CD4-positive, alpha-beta T cell treated with Interleukin-15 for 4 hours (primary cell): Measurements from ENCODE around the gene CDH23.

ENCODE experiments used
- DNase-seq: peaks from one replicate; pipeline ENCODE4 v3.0.0-alpha.2; 2020; ENCODE audit warnings: low spot score

Gene CDH23

GRCh38 chr10:71392791-71393781, 3.6 kb upstream of the CDH23 start:
- no peak for DNase-seq

DNA sequence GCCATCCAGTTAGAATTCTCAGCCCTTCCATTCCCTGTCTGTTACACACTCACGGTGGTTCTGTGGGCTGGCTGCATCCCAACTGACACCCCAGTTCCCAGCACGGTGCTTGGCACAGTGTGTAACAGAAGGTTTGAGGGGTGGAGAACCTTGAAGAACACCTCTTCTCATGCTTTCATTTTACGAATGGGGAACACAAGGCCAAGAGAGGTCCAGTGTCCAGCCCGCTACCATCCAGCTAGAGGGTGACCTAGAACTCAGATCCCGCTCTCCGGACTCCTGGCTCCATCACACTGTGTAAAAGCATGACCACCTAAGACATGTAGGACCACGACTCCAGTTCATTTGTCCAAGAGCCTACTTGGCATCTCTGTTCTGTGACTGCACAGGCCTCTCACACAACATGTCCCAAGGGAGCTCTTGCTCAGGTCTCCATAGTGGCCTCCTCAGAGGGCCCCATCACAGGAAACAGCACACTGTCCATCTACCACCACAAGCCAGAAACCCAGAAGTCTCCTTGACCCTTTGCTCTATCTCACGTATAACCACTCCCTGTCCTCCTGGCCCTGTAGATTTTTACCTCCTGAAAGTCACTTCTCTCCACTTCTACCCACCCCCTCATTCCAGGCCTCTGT, 2.8 kb upstream of the CDH23 start:
- DNase-seq = no peak

- no peak for DNase-seq
Observed at GRCh38 chr10:71394926-71395562, 1.7 kb upstream of the CDH23 start.

GRCh38 chr10:71395621-71396020, 1.1 kb upstream of the CDH23 start:
- no peak for DNase-seq

DNA sequence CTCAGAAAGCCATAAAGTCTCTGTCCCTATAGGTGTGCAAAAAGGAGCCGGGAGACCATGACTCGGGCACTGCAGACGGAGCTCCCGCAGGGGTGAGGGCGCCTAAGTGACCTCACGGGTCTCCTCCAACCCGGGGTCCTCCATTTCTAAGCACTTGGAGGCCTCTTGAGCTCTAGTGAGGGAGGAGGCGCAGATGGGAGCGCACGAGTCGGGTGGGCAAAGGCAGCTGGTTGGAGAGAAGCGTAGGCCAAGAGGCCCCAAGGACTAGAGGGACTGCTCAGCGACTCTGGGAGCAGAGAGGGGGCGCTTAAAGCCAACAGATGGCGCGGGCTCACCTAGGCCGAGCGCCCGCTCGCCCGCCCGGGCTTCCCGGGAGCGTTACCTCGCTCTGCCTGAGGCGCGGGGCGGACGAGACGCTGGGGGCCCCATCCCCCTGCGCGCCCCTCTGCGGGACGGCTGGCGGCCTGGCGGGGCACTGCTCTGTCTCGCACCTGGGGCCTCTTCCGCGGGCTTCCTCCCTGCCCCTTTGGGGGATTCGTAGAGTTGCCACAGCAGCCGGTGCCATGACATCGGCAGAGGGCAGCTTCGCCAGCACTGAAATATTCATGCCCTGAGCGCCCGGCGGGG, 523 bp upstream of the CDH23 start:
- DNase-seq = peak; percentile 9

GRCh38 chr10:71397296-71398212, 834 bp downstream of the CDH23 start:
- DNase-seq = no peak

DNA sequence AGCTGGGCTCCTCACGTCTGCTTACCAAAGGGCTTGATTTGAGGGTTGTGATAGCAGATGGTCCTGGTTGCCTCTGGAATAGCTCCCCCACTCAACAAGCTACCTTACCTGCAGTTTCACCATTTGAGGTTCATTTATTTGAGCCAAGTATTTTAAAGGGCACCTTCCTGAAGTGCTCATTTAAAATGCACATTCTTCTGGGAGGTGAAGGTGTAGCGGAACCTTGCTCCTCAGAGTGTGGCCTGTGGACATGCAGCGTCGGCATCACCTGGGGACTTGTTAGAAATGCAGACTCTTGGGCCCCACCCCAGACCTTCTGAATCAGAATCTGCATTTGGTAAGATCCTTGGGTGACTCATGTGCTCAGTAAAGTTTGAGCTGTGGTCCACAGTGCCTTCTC, 2.3 kb downstream of the CDH23 start:
- DNase-seq = no peak

GRCh38 chr10:71399946-71400345, 3.2 kb downstream of the CDH23 start:
- no peak for DNase-seq

- no peak for DNase-seq
Observed at GRCh38 chr10:71401056-71401455, 4.3 kb downstream of the CDH23 start.

GRCh38 chr10:71402005-71402404, 5.3 kb downstream of the CDH23 start:
- no peak for DNase-seq

GRCh38 chr10:71404503-71405295, 8.0 kb downstream of the CDH23 start:
- no peak for DNase-seq

DNA sequence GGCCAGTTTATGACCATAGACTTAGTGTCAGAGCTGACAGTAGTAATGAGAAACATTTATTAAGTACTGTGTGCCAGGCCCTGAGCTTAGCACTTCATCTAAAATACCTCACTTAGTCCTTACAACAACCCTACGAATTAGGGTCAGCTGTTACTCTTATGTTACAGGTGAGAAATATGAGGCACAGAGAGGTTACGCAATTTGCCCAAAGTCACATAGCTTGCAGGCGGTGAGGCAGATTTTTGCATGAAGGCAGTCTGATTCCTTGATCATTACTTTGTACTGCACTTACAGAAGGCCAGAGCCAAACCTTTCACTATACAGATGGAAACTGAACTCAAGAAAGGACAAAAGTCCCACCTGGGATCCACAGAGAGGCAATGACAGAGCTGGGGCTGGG, 10.2 kb downstream of the CDH23 start:
- DNase-seq = no peak

GRCh38 chr10:71408436-71409225, 11.9 kb downstream of the CDH23 start:
- no peak for DNase-seq

- no peak for DNase-seq
Observed at GRCh38 chr10:71409516-71410104, 12.9 kb downstream of the CDH23 start.

DNA sequence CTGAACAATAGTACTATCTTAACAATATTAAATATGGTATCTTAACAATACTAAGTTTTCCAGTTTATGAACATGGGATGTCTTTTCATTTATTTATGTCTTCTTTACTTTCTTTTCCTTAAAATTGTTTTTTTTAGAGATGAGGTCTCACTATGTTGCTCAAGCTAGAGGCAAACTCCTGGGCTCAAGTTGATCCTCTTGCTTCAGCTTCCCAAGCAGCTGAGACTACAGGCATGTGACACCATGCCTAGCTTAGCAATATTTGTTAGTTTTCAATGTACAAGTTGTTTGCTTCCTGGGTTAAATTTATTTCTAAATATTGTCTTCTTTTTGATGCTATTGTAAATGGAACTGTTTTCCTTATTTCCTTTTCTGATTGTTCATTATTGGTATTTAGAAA, 16.9 kb downstream of the CDH23 start:
- DNase-seq = no peak

GRCh38 chr10:71414359-71414758, 17.6 kb downstream of the CDH23 start:
- no peak for DNase-seq

GRCh38 chr10:71419002-71419540, 22.4 kb downstream of the CDH23 start:
- no peak for DNase-seq

- DNase-seq = no peak
Observed at GRCh38 chr10:71419750-71420149, 23.0 kb downstream of the CDH23 start.

DNA sequence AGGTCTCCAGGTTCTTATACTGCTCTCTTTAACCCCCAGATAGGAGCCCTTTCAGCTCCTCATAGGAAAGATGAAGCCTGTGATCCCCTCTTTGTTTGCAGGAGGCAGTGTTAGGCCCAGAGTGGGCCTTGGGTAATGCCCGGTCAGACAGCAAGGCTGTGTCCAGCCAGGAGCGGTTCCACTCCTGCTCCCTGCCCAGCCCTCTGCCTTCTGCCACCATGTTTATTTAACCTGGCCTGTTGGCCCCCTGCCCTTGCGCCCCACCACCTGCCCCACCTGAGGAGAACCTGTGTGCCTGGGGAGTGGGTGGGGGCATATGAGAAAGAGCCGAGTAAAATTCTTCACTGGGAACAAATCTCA, 24.3 kb downstream of the CDH23 start:
- DNase-seq = no peak
